GM19239 (cell line): ENCODE measurements around the gene SRBD1.

Source experiments
- DNase-seq: peaks from one replicate; pipeline ENCODE4 v3.0.0; 2011; ENCODE audit warnings: low spot score; ENCODE audit not compliant: insufficient read length
- FAIRE-seq: peaks from 2 replicates; lab custom pipeline; 2011; peaks lifted over from hg19 to GRCh38; lab: Jason Lieb, UNC

The SRBD1 gene

DNA sequence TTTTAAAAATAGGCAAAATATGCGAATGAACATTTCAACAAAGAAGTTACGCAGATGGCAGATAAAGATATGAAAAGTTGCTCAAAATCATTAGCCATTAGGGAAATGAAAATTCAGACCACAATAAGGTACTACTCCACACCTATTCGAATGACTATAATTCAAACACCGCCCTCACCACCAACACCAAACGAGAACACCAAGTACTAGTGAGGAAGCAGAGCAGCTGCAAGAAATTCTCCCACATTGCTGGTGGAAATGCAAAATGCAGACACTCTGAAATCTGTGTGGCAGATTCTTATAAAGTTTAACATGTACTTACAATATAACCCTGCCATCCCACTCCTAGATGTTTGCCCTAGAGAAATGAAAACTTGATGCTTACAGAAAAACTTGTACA lies 23.2 kb upstream of the SRBD1 start:
- FAIRE-seq: peak; percentile 62
- DNase-seq: no peak

GRCh38 chr2:45631955-45632354 lies 20.9 kb upstream of the SRBD1 start:
- FAIRE-seq: no peak
- DNase-seq: no peak

DNA sequence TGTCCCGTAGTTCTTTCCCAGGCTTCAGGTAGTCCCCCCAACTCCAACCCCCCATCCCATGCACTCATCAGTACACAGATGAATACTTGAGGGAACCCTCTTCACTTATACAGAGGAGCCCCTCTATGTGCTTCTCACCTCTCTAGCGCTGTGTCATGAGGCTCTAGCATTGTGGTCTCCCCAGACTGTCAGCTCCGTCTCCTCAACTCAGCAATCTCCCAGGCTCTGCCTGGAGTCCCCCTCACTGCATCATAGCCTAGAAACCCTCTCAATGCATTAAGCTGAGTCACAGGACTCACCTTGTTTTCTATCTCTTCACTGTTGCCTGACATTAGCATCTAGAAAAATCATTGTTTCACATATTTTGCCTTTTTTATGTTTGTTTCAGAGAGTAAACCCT lies 20.3 kb upstream of the SRBD1 start:
- FAIRE-seq (no peak), DNase-seq (no peak)

DNA sequence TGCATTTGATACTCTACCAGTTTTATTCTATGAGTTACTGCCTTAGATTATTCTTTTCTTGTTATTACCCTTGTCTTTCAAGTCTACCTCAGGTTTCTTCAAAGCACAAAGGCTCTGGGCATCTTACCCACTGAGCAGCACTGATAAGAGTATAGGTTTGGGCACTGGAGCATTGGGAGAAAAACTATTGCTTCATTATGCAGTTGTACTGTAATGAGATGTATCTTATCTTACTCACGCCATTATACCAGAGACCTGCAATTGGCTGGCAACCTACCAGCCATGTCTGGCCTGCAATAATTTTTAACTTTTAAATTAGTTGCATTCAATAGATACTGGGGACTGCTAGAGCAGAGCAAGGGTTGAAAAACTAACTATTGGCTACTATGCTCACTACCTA lies 18.9 kb upstream of the SRBD1 start:
- FAIRE-seq: no peak

DNA sequence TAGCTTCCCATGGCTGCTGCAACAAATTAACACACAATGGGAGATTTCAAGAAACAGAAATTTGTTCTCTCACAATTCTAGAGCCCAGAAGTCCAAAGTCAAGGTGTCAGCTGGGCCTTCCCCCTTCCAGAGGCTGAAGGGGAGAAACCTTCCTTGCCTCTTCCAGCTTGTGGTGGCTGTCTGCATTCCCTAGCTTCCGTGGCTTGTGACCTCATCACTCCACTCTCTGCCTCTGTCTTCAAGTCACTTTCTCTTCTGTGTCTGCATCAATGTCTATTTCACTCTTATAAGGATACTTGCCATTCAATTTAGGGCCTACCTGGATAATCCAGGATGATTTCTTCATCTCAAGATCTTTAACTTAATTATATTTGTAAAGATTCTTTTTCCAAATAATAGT lies 16.8 kb upstream of the SRBD1 start:
- no peak for DNase-seq
- FAIRE-seq: no peak

More for the DNA sequence above, 18.9 kb upstream of the SRBD1 start:
- no peak for DNase-seq

- DNase-seq (no peak), FAIRE-seq (no peak)
Observed at GRCh38 chr2:45626387-45627221, 15.5 kb upstream of the SRBD1 start.

GRCh38 chr2:45625824-45626223 lies 14.8 kb upstream of the SRBD1 start:
- FAIRE-seq (no peak), DNase-seq (no peak)

DNA sequence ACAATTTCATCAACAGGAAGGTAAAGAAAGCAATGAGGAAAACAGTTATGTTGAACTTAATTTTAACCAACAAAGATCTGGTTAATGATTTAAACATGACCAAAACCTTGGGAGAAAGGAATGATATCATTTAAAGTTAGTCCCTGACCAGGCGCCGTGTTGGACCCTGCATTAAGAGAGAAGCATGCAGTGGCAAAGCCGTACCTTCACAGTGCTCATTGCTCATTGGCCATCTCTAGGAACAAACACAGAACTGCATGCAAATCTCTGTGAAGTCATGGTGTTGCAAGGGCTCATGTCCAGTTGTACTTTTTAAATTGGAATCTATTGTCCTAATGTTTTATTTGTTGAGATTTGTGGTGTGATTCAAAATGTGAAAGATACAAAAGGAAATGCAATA lies 12.0 kb upstream of the SRBD1 start:
- FAIRE-seq (no peak), DNase-seq (no peak)

DNA sequence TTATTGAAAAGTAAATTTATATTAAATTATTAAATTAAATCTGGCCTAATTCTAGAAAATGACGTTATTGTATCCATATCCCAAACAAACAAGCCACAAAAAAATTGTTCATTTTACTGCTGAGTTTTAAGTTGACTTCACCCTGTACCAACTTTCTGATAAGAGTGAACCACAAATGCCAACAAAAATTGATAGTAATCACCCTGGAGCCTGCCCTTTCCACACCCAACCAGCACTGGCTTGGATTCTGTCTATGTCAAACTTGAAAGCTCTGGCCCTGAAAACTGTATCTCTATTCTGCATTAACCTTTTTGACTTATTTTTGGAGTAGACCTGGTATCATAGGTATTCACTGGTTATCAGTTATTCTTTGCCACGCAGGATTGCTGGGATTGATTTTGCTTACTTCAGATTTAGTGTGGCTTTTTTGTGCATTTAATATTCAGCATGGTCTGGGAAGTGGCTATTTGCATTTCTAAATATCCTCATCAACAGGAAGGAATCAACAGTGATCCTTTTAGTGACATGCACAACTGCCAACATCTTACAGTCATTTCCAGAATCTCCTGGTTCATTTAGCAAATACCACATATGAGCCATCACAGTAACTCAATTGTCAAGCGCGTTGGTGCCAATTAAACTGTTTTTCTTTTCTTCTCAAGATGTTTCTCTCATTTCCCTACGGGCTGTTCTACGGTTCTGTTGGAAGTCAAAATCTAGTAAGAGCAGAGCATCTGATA lies 11.4 kb upstream of the SRBD1 start:
- no peak for DNase-seq
- no peak for FAIRE-seq

- FAIRE-seq (no peak), DNase-seq (no peak)
Observed at GRCh38 chr2:45617496-45617895, 6.4 kb upstream of the SRBD1 start.

- no peak for DNase-seq
- no peak for FAIRE-seq
Observed at GRCh38 chr2:45616658-45617411, 5.8 kb upstream of the SRBD1 start.

DNA sequence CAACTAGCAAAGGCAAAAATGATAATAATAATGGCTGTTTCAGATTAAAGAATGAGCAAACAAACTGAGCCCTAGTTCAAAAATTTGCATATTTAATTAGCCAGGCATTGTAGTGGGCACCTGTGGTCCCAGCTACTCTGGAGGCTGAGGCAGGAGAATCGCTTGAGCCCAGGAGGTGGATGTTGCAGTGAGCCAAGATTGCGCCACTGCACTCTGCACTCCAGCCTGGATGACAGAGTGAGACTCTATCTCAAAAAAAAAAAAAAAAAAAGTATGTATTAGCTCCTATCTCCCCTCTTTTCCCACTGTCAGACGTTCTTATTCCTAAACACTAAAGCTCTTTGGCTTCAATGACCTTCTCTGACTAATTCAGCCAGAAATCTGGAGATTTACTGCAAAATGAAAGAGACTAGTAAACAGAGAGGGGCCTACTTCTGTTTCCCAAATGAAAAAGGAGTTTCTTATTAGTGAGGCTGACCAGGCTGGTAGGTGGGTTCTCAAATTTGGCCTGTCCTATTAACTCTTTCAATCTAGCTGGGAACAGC lies 3.9 kb upstream of the SRBD1 start:
- FAIRE-seq (no peak), DNase-seq (no peak)

DNA sequence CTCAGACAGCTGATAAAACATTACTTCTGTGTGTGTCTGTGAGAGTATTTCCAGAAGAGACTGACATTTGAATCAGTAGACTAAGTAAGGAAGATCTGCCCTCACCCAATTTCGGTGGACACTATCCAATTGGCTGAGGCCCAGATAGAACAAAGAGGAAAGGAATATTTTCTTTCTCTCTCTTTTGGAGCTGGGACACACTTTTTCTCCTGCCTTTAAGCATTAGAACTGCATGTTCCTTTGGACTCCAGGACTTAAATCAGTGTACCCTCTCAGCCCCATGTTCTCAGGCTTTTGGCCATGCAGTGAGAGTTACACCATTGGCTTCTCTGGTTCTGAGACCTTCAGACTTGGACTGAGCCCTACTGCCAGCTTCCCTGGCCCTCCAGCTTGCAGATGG lies 3.3 kb upstream of the SRBD1 start:
- DNase-seq (no peak), FAIRE-seq (no peak)

DNA sequence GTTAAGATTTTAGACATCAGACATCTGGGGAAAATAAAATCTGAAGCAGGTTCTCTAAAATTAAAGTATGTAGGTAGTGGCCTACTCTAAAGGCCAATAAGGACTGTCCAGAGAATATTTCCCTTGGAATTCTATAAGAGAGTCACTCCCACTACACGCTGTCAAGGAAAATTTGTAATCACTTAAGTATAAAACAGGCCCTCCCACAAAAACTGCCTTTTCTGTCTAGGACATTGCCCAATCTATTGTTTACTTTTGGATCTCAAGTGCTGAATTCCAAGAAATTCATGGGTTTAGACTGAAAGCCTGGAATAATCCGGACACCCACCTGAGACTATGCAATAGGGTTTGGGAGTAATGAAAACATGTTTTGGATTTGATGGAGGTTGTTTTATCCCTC lies 1.7 kb upstream of the SRBD1 start:
- DNase-seq: no peak
- no peak for FAIRE-seq

DNA sequence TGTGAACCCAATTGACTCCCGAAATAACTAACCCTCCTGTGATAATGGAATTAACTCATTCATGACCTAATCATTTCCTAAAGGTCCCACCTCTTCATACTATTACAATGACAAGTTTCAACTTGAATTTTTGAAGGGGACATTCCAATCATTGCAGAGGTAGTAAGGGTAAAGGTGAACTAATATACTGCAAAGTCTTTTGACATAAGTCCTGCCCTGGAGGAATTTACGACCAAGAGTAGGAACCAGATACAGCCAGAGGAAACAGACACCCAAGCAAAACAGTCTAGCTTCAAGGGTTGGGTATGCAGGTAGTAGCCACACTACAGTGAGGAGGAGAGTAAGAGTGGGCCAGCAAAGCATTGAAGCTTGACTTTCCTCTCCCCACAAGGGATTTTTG lies 1.2 kb upstream of the SRBD1 start:
- DNase-seq (no peak), FAIRE-seq (peak; percentile 63)

DNA sequence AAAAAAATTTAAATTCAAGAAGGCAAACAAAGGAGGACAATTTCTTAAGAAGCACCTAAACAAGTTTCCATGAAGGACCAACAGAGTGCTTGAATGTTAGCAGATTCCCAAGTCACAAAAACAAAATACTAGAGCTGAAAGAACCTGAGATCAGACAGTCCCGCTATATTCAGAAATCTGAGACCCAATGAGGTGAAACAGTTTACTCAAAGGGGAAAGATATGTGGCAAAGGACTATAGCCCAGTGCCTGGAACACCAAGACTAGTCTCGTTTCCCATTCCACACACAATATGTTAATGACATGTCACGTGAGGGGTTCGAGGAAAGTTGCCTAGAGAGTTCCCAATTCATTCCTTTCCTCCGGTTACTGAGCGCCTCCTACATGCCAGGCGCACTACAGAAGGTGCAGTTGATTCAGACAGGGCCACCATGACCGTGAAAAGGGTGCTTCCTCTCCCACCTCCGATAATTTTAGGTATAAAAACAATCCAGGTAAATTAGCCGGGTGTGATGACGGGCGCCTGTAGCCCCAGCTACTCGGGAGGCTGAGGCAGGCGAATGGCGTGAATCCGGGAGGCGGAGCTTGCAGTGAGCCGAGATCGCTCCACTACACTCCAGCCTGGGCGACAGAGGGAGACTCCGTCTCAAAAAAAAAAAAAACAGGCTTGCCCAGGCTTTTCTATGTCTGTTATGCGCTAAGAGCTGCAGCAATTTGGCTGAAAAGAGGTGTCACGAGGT lies 617 bp downstream of the SRBD1 start:
- peak; percentile 82 for FAIRE-seq

GRCh38 chr2:45607701-45608100 lies 3.4 kb downstream of the SRBD1 start:
- FAIRE-seq (no peak), DNase-seq (no peak)

More for the DNA sequence above, 617 bp downstream of the SRBD1 start:
- DNase-seq: no peak

GRCh38 chr2:45606796-45607195 lies 4.3 kb downstream of the SRBD1 start:
- DNase-seq (no peak), FAIRE-seq (no peak)

DNA sequence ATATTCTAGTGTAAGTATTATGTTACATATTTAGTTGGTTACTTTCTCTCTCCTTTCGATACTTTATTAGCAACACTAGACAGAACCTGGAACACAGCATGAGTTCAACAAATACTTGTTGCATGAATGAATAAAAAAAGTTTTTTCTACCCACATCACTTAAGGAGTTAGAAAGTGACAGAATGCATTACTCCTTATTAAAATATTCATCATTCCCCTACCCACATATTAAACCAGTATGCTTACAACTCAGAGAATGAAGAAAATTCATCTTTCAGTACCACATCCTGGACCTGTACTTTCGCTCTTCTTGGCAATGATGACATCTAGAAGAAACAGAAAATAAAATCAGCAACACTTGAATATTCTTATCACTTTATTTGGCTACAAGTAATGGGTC lies 6.0 kb downstream of the SRBD1 start:
- DNase-seq (no peak), FAIRE-seq (no peak)

DNA sequence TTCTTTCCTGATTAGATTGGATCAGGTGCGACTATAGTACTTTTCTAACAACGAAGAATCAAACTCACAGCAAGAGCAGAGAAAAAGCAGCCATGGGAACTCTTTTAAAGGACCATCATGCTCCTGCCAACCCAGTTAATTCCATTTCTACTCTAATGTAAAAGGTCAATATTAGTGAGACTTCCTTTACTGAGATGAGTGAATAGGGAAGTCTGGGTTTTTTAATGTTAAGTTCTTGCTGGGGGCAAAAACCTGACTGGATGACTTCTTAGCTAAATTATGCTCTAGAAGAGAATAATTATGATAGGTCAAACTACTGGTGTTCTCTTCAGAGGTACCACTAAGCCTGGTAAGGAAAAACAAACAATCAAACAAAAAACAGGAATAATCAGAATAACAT lies 8.4 kb downstream of the SRBD1 start:
- FAIRE-seq (no peak), DNase-seq (no peak)
